K562 (cell line): ENCODE data around the gene ITSN2.

Source experiments
- CEBPB ChIP-seq: fragments of 450-650 bp; IDR thresholded peaks from 2 replicates; pipeline ENCODE4 v1.6.1; 2016; ENCODE audit warnings: missing genetic modification characterization, missing compliant biosample characterization
- CHD1 ChIP-seq: fragments of 200-600 bp; sonication (generic); IDR thresholded peaks from one replicate; pipeline ENCODE4 v1.6.1; 2012; ENCODE audit warnings: mild to moderate bottlenecking, moderate library complexity, low read length, inconsistent platforms
- FOXK1 ChIP-seq: sonication (generic); formaldehyde crosslinking; IDR thresholded peaks from 2 replicates; pipeline ENCODE4 v1.8.0; 2022; ENCODE audit warnings: missing genetic modification reagents, mild to moderate bottlenecking, borderline replicate concordance
- POLR2AphosphoS2 ChIP-seq: IDR thresholded peaks from 2 replicates; pipeline ENCODE4 v1.6.1; 2012; ENCODE audit warnings: low read length, improper control_type of control experiment
- TAF7 ChIP-seq: fragments of 450-650 bp; IDR thresholded peaks from 2 replicates; pipeline ENCODE4 v1.6.1; 2016; ENCODE audit warnings: missing genetic modification characterization, missing compliant biosample characterization
- ZNF143 ChIP-seq: sonication (generic); formaldehyde crosslinking; IDR thresholded peaks from 2 replicates; pipeline ENCODE4 v1.9.0; 2022; ENCODE audit warnings: mild to moderate bottlenecking, missing genetic modification reagents
- TF ChIP-seq, protein P1 (sequence below): sonication (generic); formaldehyde crosslinking; IDR thresholded peaks from 2 replicates; pipeline ENCODE4 v1.8.0; 2022; ENCODE audit warnings: mild to moderate bottlenecking, low read depth, missing genetic modification reagents
- TF ChIP-seq, protein P2 (sequence below): IDR thresholded peaks from 2 replicates; pipeline ENCODE4 v1.6.1; 2016; ENCODE audit warnings: missing genetic modification characterization, missing compliant biosample characterization
- TF ChIP-seq, protein P3 (sequence below), 2 experiments: fragments of 450-650 bp; IDR thresholded peaks; 2 replicates each; pipeline ENCODE4 v1.6.1; 2016; ENCODE audit warnings: mild to moderate bottlenecking in 2 of 2, borderline replicate concordance in 1 of 2, low read depth in 1 of 2, moderate library complexity in 1 of 2

DNA sequence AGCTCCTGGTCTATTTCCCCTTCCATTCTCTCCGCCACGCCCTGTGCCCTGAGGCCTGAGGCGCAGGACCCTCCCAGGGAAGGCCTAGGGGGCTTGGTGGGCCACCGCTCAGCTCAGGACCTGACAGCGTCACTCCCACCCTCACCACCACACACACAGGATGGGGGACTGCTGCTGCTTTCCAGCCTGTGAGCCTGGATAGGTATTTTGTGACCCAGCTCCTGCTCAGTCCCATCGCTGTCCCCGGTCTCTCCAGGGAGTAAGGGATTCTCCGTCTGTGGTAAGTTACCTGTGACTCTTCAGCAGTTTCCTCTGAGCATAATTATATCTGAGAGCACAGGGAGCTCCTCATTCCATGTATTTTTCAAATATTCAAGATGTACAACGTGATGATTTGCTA lies 169.2 kb downstream of the ITSN2 start:
- no peak for TF ChIP-seq CEBPB
- no peak for TF ChIP-seq FOXK1
- TF ChIP-seq TAF7 (tag): no peak
- TF ChIP-seq POLR2AphosphoS2: no peak
- TF ChIP-seq, protein P1, sequence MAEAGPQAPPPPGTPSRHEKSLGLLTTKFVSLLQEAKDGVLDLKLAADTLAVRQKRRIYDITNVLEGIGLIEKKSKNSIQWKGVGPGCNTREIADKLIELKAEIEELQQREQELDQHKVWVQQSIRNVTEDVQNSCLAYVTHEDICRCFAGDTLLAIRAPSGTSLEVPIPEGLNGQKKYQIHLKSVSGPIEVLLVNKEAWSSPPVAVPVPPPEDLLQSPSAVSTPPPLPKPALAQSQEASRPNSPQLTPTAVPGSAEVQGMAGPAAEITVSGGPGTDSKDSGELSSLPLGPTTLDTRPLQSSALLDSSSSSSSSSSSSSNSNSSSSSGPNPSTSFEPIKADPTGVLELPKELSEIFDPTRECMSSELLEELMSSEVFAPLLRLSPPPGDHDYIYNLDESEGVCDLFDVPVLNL (CRISPR knock-in tag): no peak
- TF ChIP-seq, protein P2, sequence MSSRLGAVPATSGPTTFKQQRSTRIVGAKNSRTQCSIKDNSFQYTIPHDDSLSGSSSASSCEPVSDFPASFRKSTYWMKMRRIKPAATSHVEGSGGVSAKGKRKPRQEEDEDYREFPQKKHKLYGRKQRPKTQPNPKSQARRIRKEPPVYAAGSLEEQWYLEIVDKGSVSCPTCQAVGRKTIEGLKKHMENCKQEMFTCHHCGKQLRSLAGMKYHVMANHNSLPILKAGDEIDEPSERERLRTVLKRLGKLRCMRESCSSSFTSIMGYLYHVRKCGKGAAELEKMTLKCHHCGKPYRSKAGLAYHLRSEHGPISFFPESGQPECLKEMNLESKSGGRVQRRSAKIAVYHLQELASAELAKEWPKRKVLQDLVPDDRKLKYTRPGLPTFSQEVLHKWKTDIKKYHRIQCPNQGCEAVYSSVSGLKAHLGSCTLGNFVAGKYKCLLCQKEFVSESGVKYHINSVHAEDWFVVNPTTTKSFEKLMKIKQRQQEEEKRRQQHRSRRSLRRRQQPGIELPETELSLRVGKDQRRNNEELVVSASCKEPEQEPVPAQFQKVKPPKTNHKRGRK (tag): no peak
- no peak for TF ChIP-seq CHD1
- TF ChIP-seq, protein P3, sequence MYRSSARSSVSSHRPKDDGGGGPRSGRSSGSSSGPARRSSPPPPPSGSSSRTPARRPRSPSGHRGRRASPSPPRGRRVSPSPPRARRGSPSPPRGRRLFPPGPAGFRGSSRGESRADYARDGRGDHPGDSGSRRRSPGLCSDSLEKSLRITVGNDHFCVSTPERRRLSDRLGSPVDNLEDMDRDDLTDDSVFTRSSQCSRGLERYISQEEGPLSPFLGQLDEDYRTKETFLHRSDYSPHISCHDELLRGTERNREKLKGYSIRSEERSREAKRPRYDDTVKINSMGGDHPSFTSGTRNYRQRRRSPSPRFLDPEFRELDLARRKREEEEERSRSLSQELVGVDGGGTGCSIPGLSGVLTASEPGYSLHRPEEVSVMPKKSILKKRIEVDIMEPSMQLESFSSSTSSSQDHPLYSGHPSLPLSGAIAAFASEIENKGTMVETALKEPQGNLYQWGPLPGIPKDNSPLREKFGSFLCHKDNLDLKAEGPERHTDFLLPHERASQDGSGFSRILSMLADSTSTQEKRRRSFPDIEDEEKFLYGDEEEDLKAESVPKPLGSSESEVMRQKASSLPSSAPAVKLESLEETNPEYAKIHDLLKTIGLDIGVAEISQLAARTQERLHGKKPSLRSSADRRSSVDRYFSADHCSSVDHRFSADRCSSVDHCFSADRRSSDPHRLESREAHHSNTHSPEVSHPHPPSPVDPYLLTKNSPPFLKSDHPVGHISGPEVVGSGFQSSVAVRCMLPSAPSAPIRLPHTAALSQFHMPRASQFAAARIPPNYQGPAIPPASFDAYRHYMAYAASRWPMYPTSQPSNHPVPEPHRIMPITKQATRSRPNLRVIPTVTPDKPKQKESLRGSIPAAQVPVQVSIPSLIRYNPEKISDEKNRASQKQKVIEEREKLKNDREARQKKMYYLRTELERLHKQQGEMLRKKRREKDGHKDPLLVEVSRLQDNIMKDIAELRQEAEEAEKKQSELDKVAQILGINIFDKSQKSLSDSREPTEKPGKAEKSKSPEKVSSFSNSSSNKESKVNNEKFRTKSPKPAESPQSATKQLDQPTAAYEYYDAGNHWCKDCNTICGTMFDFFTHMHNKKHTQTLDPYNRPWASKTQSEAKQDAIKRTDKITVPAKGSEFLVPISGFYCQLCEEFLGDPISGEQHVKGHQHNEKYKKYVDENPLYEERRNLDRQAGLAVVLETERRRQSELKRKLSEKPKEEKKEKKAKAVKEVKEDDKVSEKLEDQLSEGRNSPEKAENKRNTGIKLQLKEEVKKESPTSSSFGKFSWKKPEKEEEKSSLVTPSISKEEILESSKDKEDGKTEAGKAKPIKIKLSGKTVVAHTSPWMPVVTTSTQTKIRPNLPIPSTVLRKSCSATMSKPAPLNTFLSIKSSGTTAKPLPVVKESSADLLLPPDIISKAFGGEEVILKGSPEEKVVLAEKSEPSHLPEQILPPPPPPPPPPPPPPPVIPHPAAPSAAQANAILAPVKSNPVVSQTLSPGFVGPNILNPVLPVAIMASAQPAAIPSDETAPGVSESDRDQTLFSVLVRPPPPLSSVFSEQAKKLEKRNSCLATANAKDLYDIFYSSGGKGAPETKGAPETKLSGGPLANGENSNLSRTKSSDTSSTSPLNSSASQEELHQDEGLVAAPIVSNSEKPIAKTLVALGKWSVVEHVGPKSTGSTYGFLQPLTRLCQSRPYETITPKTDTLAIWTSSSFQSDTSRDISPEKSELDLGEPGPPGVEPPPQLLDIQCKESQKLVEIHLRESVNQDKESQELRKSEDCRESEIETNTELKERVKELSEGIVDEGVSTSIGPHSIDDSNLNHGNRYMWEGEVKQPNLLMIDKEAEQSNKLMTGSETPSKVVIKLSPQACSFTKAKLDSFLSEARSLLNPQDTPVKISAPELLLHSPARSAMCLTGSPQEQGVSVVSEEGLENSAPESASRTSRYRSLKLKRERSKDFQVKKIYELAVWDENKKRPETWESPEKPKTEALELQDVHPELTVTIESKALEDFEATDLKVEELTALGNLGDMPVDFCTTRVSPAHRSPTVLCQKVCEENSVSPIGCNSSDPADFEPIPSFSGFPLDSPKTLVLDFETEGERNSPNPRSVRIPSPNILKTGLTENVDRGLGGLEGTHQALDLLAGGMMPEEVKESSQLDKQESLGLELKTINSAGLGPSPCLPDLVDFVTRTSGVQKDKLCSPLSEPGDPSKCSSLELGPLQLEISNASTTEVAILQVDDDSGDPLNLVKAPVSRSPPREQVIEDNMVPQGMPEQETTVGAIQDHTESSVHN (IDR thresholded peaks at IDR 0.05; ENCODE audit: borderline replicate concordance in 1 of 2, low read depth in 1 of 2): no peak
- no peak for TF ChIP-seq ZNF143 (CRISPR knock-in tag)
